GM19035 (cell line): Measurements from ENCODE around the gene POLA1.

ENCODE experiments used
- ATAC-seq: cut with Tn5 transposase; IDR thresholded peaks from one replicate; pipeline ENCODE4 v1.9.1; 2021; ENCODE audit not compliant: unreplicated experiment

The POLA1 gene

DNA sequence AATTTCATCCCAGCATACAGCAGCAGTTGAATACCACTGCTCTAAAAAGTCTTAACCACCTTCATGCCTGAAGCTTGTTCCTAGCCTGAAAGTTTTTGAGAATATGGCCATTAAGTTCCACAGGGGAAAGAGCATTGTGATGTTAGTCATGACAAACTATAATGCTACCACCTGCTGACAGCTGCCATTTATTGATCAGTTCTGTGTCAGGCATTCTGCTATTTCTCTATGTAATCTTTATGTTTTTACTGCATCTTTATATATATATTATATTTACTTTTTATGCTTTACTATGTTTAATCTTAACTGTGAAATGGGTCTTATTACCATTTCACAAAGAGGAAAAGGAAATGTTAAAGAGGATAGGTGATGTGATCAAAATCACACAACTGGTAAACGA is 268.1 kb downstream of the POLA1 start:
- ATAC-seq = no peak

DNA sequence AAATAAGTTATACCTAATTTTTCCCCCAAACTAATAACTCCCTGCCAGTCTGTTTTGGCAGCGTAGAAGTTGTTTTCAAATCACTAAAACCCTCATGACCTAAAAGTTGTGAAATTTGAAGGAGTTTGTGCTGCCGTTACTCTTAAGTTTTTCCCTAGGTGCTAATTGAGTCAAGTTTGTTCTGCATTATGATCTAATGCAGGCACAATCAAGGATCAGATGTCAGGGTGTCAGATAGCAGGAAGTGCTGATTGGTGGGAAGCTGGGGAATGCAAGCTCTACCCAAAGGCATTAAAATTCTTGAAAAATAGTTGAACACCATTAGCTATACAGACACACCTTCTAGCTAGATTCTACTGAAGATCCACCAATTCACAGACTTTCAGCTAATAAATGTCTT is 270.1 kb downstream of the POLA1 start:
- no peak for ATAC-seq

DNA sequence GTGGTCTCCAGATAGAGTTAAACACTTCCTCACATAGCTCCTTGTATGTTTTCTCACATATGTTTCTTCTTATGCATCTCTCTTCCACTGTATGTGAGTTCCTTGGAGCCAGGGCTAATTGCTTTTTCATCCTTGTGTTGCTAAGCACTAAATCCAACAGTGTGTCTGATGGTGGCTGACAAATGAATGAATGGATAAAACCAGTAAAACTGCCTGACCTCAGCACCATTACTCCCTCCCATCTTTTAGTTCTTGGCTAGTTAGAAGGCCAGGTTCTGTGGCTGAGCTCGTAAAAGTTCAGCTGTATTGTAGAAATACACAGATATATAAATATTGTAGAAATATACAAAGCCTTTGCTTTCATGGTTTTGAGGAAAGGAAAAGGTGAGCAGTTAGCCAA is 271.7 kb downstream of the POLA1 start:
- no peak for ATAC-seq

DNA sequence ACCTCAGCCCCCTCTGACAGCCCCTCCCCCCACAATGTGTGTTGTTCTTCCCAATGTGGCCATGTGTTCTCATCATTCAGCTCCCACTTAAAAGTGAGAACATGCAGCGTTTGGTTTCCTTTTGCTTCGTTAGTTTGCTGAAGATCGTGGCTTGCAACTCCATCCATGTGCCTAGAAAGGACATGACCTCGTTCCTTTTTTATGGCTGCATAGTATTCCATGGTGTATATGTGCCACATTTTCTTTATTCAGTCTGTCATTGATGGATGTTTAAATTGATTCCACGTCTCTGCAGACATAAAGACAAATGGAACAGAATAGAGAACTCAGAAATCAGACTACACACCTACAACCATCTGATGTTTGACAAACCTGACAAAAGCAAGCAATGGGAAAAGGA is 276.1 kb downstream of the POLA1 start:
- no peak for ATAC-seq

DNA sequence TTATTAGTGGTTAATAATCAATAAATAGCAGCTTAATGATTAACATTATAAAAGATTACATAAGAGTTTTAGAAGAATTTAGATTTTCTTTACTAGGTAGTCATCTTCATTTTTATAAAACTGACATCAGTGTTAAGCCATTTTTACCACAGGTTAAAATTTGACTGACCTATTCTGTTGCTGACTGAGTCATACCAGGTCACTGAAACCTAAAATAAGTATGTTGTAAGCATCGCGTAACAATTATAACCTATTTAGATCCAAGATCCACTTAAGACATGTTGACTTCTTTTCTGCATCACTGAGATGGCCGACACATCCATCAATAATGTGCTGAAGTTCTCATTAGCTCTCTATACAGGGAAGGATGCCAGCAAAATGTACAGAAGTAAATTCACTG is 285.4 kb downstream of the POLA1 start:
- no peak for ATAC-seq

DNA sequence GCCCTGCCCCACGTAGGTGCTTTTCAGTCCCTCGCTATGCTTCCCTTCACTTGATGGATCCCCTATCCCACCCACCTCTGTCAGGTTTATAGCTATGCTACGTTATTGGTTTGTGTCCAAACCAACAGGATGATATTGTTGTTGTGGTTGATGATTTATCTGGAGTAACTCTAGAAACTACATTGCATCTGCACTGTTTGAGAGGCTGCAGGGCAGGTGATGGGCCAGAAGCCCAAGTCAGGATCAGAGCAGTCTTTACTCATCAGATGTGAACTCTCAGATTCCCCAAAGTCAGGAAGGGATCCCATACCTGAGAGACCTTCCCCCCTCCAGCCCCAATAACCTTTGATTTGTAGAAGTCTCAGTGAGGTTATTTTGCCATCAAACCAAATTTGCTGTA is 287.3 kb downstream of the POLA1 start:
- ATAC-seq = no peak

DNA sequence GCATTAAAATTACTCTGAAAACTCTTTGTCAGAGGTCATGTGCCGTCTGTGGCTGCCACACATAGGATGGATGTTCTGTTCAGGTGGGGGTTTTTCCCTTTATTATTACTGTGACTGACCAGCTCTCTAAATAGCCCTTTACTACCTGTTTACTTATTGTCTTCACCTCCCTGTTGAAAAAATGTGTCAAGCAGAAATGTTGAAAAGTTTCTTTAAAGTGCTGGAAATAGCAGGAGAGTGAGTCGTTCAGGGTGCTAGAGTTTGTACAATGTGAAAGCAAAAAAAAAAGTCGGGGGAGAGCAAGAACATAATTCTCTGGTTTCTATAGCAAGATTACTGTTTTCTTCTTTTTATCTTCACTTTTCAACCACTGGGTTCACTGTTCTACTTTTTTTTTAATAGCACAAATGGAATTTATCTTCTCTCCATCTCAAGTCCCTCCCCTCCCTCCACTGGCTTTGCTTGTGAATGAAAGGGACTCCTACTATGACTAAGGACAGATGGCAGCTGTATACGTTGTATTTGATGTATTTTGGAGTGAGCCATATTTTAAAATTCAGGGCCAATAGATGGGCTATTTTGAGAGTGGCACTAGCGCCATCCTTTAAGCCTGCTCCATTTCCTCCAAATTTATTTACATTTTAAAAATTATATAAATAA is 288.7 kb downstream of the POLA1 start:
- no peak for ATAC-seq

DNA sequence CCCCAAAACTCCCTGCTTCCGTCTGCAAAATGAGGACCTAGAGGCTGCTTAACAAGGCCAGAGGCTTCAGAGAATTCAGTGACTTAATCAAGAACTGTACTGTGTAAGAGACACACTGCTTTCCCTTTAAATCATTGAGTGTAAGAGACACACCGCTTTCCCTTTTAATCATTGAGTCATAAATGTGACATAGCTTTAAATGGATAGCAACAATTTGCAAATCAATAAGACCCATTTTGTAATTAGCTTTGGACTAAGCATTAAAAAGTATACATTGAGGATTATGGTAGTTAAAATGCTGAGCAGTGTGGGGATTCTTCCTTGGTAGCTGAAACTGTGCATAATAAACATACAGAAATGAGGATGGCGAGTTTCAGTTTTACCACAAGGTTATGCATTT is 290.2 kb downstream of the POLA1 start:
- ATAC-seq = no peak

DNA sequence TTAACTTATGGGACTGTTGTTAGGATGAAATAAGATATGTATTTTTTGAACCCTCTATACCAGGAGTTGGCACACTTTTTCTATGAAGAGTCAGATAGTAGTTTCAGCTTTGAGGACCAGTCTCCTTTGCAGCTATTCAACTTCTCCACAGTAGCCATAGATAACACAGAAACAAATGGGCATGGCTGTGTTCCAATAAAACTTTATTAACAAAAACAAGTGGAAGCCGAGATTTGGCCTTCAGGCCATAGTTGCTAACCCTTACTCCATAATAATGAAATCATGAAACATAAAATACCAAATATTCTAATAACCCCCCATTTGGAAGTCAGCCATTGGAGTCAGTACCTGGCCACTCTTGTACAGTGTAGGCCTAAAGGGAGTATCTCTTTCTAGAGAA is 291.4 kb downstream of the POLA1 start:
- no peak for ATAC-seq

DNA sequence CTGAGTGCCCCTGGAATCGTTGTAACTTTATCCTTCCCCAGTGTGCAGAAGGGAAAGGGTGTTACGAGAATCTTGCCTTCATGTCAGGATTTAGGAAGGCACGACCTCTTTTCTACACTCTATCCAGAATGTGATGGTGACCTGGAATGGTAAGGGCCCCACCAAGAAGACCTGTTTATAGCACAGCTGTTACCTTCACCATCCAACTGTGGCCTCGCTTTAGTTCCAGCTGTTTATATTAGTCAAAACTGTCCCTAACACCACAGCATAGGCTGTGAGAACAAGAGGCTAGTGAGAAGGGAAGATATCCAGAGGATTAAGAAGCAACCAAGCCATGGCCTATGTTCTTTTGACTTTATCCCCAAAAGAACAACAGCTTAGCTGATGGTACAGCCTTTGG is 294.0 kb downstream of the POLA1 start:
- ATAC-seq = no peak

DNA sequence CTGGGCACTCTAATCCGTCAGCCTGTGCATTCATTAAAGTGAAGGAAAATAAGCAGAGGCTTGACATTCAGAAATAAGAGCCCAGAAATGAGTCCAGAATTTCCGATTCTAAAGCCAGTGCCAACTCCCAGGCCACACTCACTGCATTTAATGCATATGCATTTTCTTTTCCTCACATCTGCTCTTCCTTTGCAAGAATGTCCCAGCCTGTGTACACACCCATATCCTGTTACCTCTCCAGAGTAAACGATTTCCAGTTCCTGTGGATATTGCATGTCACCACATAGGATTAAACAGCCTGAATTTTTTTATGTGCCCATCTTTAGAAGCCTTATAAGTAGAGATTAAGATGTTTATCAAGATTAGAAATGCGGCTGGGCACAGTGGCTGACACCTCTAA is 294.6 kb downstream of the POLA1 start:
- ATAC-seq = no peak

DNA sequence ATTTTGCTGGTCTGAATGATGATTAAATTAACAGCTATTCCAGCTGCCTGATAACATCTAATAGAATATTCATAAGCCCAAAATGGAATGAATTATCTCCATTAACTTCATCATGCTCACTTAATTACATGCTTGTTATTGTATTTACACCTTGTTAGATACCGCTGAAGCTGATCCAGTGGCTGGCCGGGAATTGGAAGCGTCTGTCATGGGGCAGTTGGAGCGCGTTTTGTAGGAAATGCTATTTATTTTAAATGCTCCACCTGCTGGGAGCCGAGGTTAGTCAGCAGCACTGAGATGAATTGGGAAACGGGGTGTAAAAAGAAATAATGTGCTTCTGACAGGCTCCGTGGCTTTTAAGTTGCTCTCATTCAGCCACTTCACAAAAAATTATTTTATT is 296.8 kb downstream of the POLA1 start:
- ATAC-seq = no peak

DNA sequence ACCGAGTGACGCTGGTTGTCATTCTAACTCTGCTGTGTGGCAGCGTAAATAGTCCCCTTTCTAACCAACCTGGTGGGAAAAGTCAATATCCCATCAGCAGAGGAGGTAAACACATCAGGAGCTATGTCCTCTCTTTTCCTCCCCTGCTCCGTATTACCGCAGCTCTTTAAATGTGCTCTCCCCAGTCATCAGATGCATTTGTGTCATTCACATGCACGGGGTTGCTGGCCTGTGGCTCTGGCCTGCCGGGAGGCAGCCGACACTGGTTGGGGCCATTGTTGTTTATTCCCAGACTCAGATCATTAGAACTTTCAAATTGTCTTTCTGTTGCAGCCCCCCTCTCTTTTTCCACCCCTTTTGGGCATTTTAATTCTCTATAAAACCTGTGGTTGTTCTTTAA is 300.2 kb downstream of the POLA1 start:
- no peak for ATAC-seq

DNA sequence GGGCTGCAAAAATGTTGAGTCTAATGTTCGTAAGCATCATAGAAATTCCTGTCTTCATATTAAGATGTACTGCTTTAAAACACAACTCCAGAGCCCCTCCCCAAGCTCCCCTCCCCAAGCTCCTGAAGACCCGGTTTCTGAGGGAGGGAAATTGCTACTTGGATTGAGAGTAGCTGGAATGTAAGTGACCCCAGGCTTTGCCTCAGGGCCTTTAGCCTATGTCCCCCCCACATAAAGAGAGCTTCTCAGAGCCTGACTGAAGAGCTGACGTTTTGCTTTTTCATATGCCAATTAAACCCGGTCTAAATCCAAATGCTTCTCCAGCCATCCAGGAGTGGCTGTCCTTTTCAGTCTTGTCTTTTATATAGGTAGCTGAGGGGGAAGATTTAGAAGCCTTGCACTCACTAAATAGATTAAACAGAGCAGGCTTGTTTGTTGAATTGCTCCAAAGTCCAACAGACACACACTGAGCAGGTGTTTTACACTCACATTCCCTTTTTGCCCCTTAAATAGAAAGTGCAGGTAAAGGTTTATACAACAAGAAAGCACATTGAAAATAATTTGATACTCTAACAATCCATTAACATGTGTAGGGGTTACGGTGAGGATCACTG is 302.5 kb downstream of the POLA1 start:
- no peak for ATAC-seq

DNA sequence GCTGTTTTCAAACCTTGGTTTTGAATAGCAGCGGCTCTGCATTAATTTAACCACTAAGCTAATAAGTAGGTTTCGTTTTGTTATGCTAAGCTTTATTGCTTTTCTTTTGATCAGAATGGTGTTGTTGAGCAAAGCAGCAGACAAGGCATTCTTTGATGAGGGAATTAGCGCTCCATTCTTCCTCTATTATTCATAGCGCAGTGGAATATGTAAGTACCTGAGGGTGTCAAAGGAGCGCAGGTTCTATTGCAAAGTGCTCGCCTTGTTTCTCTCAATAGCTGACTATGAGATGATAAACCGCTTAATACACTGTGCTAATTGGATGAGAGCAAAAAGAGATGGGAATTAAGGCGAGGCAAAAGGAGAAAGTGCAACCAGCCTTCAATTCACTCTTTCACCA is 305.8 kb downstream of the POLA1 start:
- ATAC-seq = no peak

DNA sequence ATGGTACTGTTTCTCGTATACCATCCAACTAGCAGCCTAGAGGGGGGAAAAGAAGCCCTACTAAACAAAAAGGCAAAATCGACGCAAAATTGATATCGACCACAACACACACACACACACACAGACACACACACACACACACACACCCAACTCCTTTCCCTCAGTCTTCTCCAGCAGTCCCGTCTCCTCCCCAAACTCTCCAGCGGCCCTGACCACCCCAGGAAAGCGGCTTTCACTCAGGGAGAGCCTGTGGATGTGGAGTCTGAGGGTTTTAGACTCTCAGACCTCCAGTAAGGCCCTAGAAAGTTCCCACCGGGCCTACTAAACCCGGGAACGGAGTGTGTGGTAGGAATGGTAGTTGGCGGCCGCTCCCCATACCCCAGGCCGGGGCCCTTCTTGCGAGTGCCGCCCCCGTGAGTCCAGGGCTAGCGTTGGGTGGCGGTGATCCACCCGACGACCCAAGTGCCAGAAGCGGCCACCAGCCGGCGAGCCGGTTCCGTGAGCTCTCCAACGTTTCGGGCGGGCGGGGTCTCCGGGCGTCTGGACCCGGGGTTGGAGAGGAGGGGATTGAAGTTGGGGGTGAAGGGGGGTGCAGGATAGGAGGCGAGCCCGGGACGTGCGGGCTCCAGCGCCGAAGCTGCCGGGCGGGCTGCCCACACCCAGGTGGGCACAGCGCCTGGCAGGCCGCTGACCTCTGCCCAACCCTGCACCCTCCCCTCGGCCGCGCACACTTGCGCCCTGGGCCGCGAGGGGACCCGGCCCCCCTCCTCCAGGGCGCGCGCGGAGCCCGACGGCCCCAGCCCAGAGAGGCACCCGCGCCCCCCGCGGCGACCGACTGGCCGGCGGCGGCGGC is 308.3 kb downstream of the POLA1 start:
- no peak for ATAC-seq

DNA sequence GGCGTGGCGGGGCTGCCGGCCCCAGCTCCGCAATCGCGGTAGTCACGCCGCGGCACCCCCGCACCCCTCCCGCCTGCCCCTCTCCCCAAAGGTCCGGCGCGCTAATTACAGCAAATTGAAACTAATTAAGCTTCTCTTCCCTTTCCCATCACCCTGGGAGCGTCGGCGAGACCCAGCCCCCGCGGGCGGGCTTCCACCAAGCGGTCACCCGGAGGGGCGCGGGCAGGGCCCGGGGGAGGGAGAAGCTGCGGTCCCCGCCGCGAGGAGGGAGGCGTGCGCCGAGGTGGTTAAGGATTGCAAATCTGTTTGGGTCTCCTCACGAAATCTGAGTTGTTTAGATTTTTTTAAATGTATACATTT is 308.9 kb downstream of the POLA1 start:
- ATAC-seq = no peak

DNA sequence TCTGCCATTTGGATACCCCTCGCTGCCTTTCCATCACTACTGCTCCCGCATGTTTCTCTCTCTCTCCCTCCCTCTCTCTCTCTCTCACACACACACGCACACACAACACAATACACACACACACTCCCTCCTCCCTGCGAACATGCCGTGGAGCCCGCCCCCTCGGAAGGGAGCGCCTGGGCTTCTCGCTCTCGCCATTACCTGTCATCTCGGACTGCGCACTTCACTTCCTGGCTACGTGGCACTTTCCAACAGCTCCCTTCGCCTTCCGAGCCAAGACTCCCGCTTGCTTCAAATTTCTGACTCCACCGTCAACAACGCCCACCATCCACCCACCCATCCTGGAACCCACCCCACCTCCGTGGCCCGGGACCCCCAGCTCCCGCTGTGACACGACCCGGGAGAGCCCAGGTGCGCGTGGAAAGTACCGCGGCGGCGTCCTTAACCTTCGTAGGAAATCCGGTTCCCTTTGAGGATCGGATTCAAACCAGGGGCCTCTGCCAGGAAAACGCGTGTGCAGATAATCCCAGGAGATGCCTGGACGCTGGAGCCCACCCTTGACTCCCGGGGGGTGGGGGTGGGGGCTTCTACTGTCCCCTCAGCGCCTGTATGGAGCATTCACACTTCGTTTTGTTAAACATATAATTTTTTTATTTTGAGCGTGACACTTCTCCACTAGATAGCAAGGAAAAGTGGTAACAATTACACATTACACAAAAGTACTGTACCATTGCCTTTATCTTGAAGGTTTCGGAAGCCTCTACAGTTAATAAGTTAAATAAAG is 309.5 kb downstream of the POLA1 start:
- ATAC-seq = no peak

DNA sequence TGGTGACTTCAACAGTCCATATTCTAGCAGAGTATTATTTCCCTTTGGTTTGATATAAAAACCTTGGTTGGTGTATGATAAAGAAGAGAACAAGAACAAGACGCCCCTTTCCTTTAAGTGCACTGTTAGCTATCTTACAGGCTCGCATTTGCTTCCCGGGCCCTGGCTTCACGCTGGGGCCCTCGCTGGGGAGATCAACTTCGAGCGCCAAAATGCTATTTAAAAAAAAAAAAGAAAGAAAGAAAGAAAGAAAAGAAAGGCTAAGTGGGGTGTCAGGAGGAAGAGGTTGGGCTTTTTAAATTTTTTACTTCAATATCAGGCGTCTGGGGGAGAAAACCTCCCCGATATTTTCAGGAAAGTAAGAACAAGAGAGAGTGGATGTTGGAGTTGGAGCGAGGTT is 310.3 kb downstream of the POLA1 start:
- ATAC-seq = no peak

DNA sequence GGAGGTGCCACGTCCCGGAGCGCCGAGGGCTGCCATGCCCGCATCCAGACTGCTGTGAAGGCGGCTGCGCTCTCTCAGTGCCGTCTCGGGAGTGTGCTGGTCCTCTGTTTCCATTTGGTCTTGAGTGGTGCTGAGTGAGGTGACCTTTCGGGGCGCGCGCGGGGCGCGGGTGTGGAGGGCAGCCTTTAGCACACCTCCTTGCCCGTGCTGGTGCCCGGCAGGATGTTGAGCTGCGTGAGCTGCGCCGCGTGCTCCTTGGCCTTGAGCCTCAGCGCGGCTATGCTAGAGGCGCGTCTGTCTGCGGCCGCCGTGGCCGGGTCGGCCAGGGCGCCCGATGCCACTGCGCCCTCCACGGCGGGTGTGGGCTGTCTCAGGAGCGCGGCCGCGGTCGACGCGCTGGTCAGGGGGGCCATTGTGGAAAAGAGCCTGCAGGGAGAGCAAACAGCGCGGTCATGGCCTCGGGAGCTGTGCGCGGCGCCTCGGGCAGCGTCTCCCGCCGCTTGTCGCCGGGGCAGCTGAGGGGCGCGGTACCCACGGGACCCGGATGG is 310.8 kb downstream of the POLA1 start:
- ATAC-seq = no peak

DNA sequence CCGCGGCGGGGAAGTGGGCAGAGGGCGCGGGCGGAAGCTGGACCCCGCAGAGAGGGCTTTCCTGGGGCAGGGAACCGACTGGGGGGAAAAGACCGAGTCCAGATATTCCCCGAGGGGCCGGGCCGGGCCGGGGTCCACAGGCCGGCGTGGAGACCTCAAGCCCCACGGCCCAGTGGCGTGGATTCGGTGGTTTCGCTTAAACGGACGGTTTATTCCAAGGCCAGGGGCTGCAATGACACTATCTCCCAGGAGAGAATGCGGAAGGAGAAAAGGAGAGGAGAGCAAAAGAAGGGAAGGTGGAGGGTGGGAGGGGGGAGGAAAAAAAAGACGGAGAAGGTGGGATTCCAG is 311.3 kb downstream of the POLA1 start:
- ATAC-seq = no peak
